Measurements from ENCODE around the gene MPRIP. TPM values are rescaled to one million over a fixed set of nuclear protein-coding genes. Genes with fewer than 3 reads are reported as not detected.

The MPRIP gene
- total RNA-seq, 1 experiment from 2014 or later = 443 TPM

DNA sequence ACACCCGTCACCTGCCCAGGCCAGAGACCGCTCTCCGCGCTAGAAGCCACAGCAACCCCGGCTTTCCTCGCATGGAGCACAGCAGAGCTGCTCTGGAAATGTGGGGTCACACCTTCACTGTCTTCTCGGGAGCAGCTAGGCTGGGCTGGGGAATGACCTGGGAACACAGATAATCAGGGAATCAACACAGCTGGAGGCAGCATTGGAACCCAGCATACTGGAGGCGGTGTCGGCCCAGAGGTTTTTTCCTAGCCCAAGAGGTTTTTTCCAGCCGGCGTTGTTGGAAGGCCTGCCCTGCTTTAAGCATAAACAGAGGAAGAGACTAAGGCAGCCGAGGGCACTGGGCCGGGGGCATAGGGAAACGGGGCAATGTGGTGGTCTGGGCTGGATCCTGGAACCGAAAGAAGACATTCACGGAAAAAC is 164.7 kb downstream of the MPRIP start:
- H3K27ac ChIP-seq = peak overlapping the region; percentile 8; the same call in 1 of the 2 replicates
- H3K9me2 ChIP-seq (ENCODE audit: insufficient read depth) = no peaks in the 10 kb centered on the region
- no peaks in the 10 kb centered on the region for H3K27me3 ChIP-seq (ENCODE audit: insufficient read depth, low read depth)
- H2AFZ ChIP-seq = no peak overlapping the region
- BruUV-seq (replicated peaks) = no TSS peak
- H4K20me1 ChIP-seq (ENCODE audit: insufficient read depth) = peaks cover 13% of the 10 kb centered on the region; the same call in 1 of the 2 replicates
- H3F3A ChIP-seq (ENCODE audit: insufficient read depth, low read depth) = peaks cover 41% of the 10 kb centered on the region
- no peak overlapping the region for H3K4me3 ChIP-seq
- TF ChIP-seq EZH2 (IDR thresholded peaks at IDR 0.05; ENCODE audit: low read depth) (no peak), CTCF (conservative IDR thresholded peaks at IDR 0.05) (no peak)
- ChIA-PET POLR2A (ENCODE audit: unreplicated experiment) (interaction anchor here (0.5 to 0.7 kb wide), 4 partner anchors 67 to 300 kb away, joined by 3 to 12 read pairs (median 8); no protein-coding TSS in a partner anchor), CTCF (no interaction called here)
- H3K79me2 ChIP-seq (ENCODE audit: low read depth) = peaks cover 26% of the 10 kb centered on the region
- DNase-seq = no peak
- H3K36me3 ChIP-seq (ENCODE audit: low read depth) = peaks cover 5% of the 10 kb centered on the region; the same call in 1 of the 2 replicates
- H3K4me1 ChIP-seq (replicated peaks; ENCODE audit: insufficient read depth) = peaks cover 14% of the 10 kb centered on the region
- intact Hi-C loops (cut with micrococcal nuclease; ENCODE audit: unreplicated experiment) = no loop called here
- no peaks in the 10 kb centered on the region for H3K9me3 ChIP-seq (ENCODE audit: insufficient read depth, low read depth)
- H3K4me2 ChIP-seq = peak overlapping the region; percentile 100

- H3K4me2 ChIP-seq = no peak overlapping the region
- H3K27me3 ChIP-seq (ENCODE audit: insufficient read depth, low read depth) = no peaks in the 10 kb centered on the region
- CTCF ChIA-PET = no interaction called here
- H3F3A ChIP-seq (ENCODE audit: insufficient read depth, low read depth) = peaks cover 41% of the 10 kb centered on the region
- peaks cover 13% of the 10 kb centered on the region; the same call in 1 of the 2 replicates for H4K20me1 ChIP-seq (ENCODE audit: insufficient read depth)
- DNase-seq = no peak
- no peak overlapping the region for H3K27ac ChIP-seq
- no peak for TF ChIP-seq EZH2 (IDR thresholded peaks at IDR 0.05; ENCODE audit: low read depth)
- peaks cover 19% of the 10 kb centered on the region for H3K79me2 ChIP-seq (ENCODE audit: low read depth)
- H3K9me3 ChIP-seq (ENCODE audit: insufficient read depth, low read depth) = no peaks in the 10 kb centered on the region
- H2AFZ ChIP-seq = no peak overlapping the region
- BruUV-seq (replicated peaks) = no TSS peak
- POLR2A ChIA-PET (ENCODE audit: unreplicated experiment) = interaction anchor here (0.6 kb wide), 1 partner anchor 11 kb away, joined by 3 read pairs; no protein-coding TSS in a partner anchor
- H3K4me3 ChIP-seq = no peak overlapping the region
- intact Hi-C loops (cut with micrococcal nuclease; ENCODE audit: unreplicated experiment) = no loop called here
- H3K36me3 ChIP-seq (ENCODE audit: low read depth) = no peaks in the 10 kb centered on the region
- H3K9me2 ChIP-seq (ENCODE audit: insufficient read depth) = no peaks in the 10 kb centered on the region
- peaks cover 14% of the 10 kb centered on the region for H3K4me1 ChIP-seq (replicated peaks; ENCODE audit: insufficient read depth)
Measured at GRCh38 chr17:17207998-17208397, 165.7 kb downstream of the MPRIP start.

DNA sequence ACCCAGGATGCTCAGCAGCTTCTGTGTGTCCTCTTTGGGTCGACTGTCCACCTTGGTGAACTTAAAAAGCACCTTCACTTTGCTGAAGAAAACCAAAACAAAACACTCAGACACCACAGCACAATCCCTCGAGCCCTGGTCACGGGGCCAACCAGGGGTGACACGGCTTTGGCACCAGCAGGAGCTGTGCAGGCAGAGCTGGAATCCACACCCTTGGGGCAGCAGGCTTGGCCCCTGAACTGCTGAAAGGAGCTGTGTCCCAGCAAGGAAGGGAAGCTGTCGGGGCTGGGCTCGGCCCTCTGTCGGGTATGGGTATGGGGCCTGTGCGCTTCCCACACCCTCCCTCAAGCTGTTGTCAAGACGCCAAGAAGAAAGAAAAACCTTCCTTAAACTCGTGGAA is 171.5 kb downstream of the MPRIP start:
- no peak overlapping the region for H2AFZ ChIP-seq
- no peak overlapping the region for H3K4me3 ChIP-seq
- intact Hi-C loops (cut with micrococcal nuclease; ENCODE audit: unreplicated experiment) = no loop called here
- peaks cover 10% of the 10 kb centered on the region for H3K36me3 ChIP-seq (ENCODE audit: low read depth)
- no peaks in the 10 kb centered on the region for H3K9me3 ChIP-seq (ENCODE audit: insufficient read depth, low read depth)
- ChIA-PET POLR2A (ENCODE audit: unreplicated experiment) (no interaction called here), CTCF (no interaction called here)
- H3K9me2 ChIP-seq (ENCODE audit: insufficient read depth) = no peaks in the 10 kb centered on the region
- H3K4me2 ChIP-seq = no peak overlapping the region
- no peaks in the 10 kb centered on the region for H3K27me3 ChIP-seq (ENCODE audit: insufficient read depth, low read depth)
- H3K27ac ChIP-seq = no peak overlapping the region
- no peaks in the 10 kb centered on the region for H3K79me2 ChIP-seq (ENCODE audit: low read depth)
- TF ChIP-seq EZH2 (IDR thresholded peaks at IDR 0.05; ENCODE audit: low read depth) (no peak), CTCF (conservative IDR thresholded peaks at IDR 0.05) (no peak)
- no peaks in the 10 kb centered on the region for H4K20me1 ChIP-seq (ENCODE audit: insufficient read depth)
- no TSS peak for BruUV-seq (replicated peaks)
- peaks cover 5% of the 10 kb centered on the region; the same call in 1 of the 2 replicates for H3F3A ChIP-seq (ENCODE audit: insufficient read depth, low read depth)
- no peaks in the 10 kb centered on the region for H3K4me1 ChIP-seq (replicated peaks; ENCODE audit: insufficient read depth)
- no peak for DNase-seq

Data from PC-9 (cell line).